Astrocyte (in vitro differentiated cells and primary cell): ENCODE data around the gene ZNF316. TPM values are rescaled to one million over a fixed set of nuclear protein-coding genes. Genes with fewer than 3 reads are reported as not detected.

Experiments
- DNase-seq: peaks from one replicate; pipeline ENCODE4 v3.0.0-alpha.2; 2010; ENCODE audit warnings: low read depth
- FAIRE-seq: peaks from 2 replicates; lab custom pipeline; 2011; peaks lifted over from hg19 to GRCh38; lab: Jason Lieb, UNC
- H2AFZ ChIP-seq: 2 replicates; pipeline ENCODE4 v1.6.0; 2012; ENCODE audit warnings: low read depth, low read length, inconsistent platforms
- H3K27ac ChIP-seq: 2 replicates; pipeline ENCODE4 v1.5.1; 2011; ENCODE audit warnings: low read depth, low read length, inconsistent platforms
- H3K27me3 ChIP-seq: 2 replicates; pipeline ENCODE4 v1.6.0; 2011; ENCODE audit warnings: low read length, inconsistent platforms; ENCODE audit not compliant: insufficient read depth
- H3K36me3 ChIP-seq: 2 replicates; pipeline ENCODE4 v1.5.1; 2011; ENCODE audit warnings: low read length, inconsistent platforms; ENCODE audit not compliant: insufficient read depth
- H3K4me1 ChIP-seq: 2 replicates; pipeline ENCODE4 v1.5.1; 2011; ENCODE audit warnings: low read length, inconsistent platforms; ENCODE audit not compliant: insufficient read depth
- H3K4me2 ChIP-seq: 2 replicates; pipeline ENCODE4 v1.6.0; 2012; ENCODE audit warnings: low read length, inconsistent platforms
- H3K4me3 ChIP-seq: 2 replicates; pipeline ENCODE4 v1.5.1; 2011; ENCODE audit warnings: low read depth, mild to moderate bottlenecking, low read length, inconsistent platforms; ENCODE audit not compliant: insufficient read depth
- H3K79me2 ChIP-seq: 2 replicates; pipeline ENCODE4 v1.6.0; 2012; ENCODE audit warnings: mild to moderate bottlenecking, low read length, inconsistent platforms; ENCODE audit not compliant: insufficient read depth
- H3K9ac ChIP-seq: 2 replicates; pipeline ENCODE4 v1.6.0; 2012; ENCODE audit warnings: mild to moderate bottlenecking, low read length, inconsistent platforms
- H3K9me3 ChIP-seq: 2 replicates; pipeline ENCODE4 v1.5.1; 2012; ENCODE audit warnings: low read depth, mild to moderate bottlenecking, low read length, inconsistent platforms; ENCODE audit not compliant: insufficient read depth
- H4K20me1 ChIP-seq: 2 replicates; pipeline ENCODE4 v1.6.0; 2012; ENCODE audit warnings: low read length, inconsistent platforms; ENCODE audit not compliant: insufficient read depth
- H3K27ac Mint-ChIP-seq: one replicate; pipeline ENCODE4 v1.8.0; 2021; ENCODE audit warnings: mild to moderate bottlenecking, mixed read lengths; ENCODE audit not compliant: unreplicated experiment
- H3K27me3 Mint-ChIP-seq: one replicate; pipeline ENCODE4 v1.8.0; 2021; ENCODE audit warnings: low read depth, mixed read lengths; ENCODE audit not compliant: unreplicated experiment
- H3K36me3 Mint-ChIP-seq: one replicate; pipeline ENCODE4 v1.8.0; 2021; ENCODE audit warnings: low read depth, mixed read lengths; ENCODE audit not compliant: unreplicated experiment
- H3K4me1 Mint-ChIP-seq: one replicate; pipeline ENCODE4 v1.8.0; 2021; ENCODE audit warnings: low read depth, mixed read lengths; ENCODE audit not compliant: unreplicated experiment
- H3K4me3 Mint-ChIP-seq: one replicate; pipeline ENCODE4 v1.8.0; 2021; ENCODE audit warnings: mild to moderate bottlenecking, moderate library complexity, mixed read lengths; ENCODE audit not compliant: unreplicated experiment
- H3K9me3 Mint-ChIP-seq: one replicate; pipeline ENCODE4 v1.8.0; 2021; ENCODE audit warnings: mild to moderate bottlenecking, mixed read lengths; ENCODE audit not compliant: unreplicated experiment
- EZH2 ChIP-seq: IDR thresholded peaks from 2 replicates; pipeline ENCODE4 v1.6.1; 2012; ENCODE audit warnings: mild to moderate bottlenecking, low read length, inconsistent platforms; ENCODE audit not compliant: insufficient read depth
- total RNA-seq: library from RNA; stranded (reverse); gene quantifications from 2 replicates; pipeline ENCODE4 v1.2.1, GENCODE V29; 2021
- TF ChIP-seq, protein P1 (sequence below): IDR thresholded peaks from 2 replicates; pipeline ENCODE4 v1.5.1; 2011; ENCODE audit warnings: low read depth, mild to moderate bottlenecking, inconsistent platforms, low read length, moderate library complexity; ENCODE audit not compliant: insufficient read depth

ZNF316 gene
- total RNA-seq, 1 donor from 2014 or later, result 22.8 TPM

DNA sequence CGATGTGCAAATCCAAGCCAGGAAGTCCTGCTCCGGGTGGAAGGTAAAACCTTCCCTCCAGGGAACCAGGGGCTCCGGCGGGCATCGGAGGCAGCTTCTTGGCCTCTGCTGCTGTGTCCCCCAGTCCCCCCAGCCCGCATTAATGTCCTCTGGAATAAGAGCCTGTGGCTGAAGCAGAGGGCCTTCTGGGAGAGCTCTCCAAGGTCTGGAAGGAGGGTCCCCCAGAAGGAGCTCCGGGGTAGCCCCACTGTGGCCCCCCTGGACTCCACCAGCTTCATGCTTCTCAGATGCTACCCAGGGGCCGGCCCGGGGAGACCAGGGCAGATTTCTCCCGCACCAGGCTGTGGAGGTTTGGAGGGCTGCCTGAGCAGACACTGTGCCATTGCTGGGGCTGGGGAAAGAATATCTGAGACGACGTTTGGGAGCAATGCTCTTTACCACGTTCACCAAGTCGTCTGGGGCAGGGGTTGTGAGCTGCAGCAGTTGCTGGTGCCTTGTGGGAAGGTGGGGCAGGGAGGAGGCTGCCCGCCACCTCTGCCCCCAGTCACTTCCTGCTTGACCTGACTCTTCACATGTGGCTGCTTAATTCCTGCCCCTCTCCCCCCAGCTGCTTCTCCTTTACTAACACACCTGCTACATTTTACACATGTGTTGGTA, 13.4 kb upstream of the ZNF316 start:
- Histone ChIP-seq H3K79me2 (no peaks in the 10 kb centered on the region), H3K9ac (no peak overlapping the region), H3K4me3 (no peak overlapping the region), H3K4me2 (no peak overlapping the region), H3K27ac (no peak overlapping the region), H4K20me1 (no peaks in the 10 kb centered on the region), H3K36me3 (no peaks in the 10 kb centered on the region), H3K27me3 (no peaks in the 10 kb centered on the region), H3K9me3 (no peaks in the 10 kb centered on the region), H2AFZ (no peak overlapping the region), H3K4me1 (no peaks in the 10 kb centered on the region)
- FAIRE-seq (no peak), DNase-seq (no peak)
- H3K9me3 Mint-ChIP-seq, result no peaks in the 10 kb centered on the region
- H3K4me3 Mint-ChIP-seq, result no peak overlapping the region
- peaks cover 9% of the 10 kb centered on the region for H3K27me3 Mint-ChIP-seq
- H3K4me1 Mint-ChIP-seq, result no peaks in the 10 kb centered on the region
- no peak for TF ChIP-seq EZH2
- TF ChIP-seq, protein P1, sequence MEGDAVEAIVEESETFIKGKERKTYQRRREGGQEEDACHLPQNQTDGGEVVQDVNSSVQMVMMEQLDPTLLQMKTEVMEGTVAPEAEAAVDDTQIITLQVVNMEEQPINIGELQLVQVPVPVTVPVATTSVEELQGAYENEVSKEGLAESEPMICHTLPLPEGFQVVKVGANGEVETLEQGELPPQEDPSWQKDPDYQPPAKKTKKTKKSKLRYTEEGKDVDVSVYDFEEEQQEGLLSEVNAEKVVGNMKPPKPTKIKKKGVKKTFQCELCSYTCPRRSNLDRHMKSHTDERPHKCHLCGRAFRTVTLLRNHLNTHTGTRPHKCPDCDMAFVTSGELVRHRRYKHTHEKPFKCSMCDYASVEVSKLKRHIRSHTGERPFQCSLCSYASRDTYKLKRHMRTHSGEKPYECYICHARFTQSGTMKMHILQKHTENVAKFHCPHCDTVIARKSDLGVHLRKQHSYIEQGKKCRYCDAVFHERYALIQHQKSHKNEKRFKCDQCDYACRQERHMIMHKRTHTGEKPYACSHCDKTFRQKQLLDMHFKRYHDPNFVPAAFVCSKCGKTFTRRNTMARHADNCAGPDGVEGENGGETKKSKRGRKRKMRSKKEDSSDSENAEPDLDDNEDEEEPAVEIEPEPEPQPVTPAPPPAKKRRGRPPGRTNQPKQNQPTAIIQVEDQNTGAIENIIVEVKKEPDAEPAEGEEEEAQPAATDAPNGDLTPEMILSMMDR, result no peak
- no peak overlapping the region for H3K27ac Mint-ChIP-seq
- H3K36me3 Mint-ChIP-seq, result peaks cover 11% of the 10 kb centered on the region

DNA sequence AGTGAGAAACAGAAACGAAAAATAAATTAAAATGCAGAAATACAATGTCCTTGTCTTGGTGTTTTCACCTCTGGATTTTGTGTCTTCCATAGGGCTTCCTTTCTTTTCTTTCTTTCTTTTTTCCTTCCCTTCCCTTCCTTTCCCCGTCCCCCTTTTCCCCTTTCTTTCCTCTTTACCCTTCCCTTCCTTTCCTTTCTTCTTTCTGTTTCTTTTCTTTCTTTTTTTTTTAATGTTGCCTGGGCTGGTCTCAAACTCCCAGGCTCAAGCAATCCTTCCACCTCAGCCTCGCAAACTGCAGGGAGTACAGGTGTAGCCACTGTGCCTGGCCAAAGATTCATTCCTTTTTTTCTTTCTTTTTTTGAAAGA, 12.9 kb upstream of the ZNF316 start:
- Histone ChIP-seq H4K20me1 (no peaks in the 10 kb centered on the region), H2AFZ (no peak overlapping the region), H3K9me3 (no peaks in the 10 kb centered on the region), H3K27me3 (no peaks in the 10 kb centered on the region), H3K4me3 (no peak overlapping the region), H3K4me2 (no peak overlapping the region), H3K4me1 (no peaks in the 10 kb centered on the region), H3K36me3 (no peaks in the 10 kb centered on the region), H3K79me2 (no peaks in the 10 kb centered on the region), H3K9ac (no peak overlapping the region), H3K27ac (no peak overlapping the region)
- Mint-ChIP-seq H3K9me3 (no peaks in the 10 kb centered on the region), H3K36me3 (peaks cover 11% of the 10 kb centered on the region), H3K27me3 (peaks cover 9% of the 10 kb centered on the region), H3K4me1 (no peaks in the 10 kb centered on the region), H3K4me3 (no peak overlapping the region), H3K27ac (no peak overlapping the region)
- FAIRE-seq, result no peak
- no peak for TF ChIP-seq EZH2
- TF ChIP-seq, protein P1, result no peak
- DNase-seq, result no peak

- H3K9me3 ChIP-seq, result no peaks in the 10 kb centered on the region
- no peak overlapping the region for H3K27ac ChIP-seq
- H3K27me3 ChIP-seq, result no peaks in the 10 kb centered on the region
- no peaks in the 10 kb centered on the region for H3K79me2 ChIP-seq
- DNase-seq, result no peak
- H3K4me3 Mint-ChIP-seq, result no peak overlapping the region
- no peak overlapping the region for H3K4me3 ChIP-seq
- no peaks in the 10 kb centered on the region for H3K4me1 Mint-ChIP-seq
- no peak overlapping the region for H2AFZ ChIP-seq
- H3K4me2 ChIP-seq, result no peak overlapping the region
- no peak for TF ChIP-seq EZH2
- TF ChIP-seq, protein P1, result no peak
- no peak overlapping the region for H3K9ac ChIP-seq
- FAIRE-seq, result no peak
- peaks cover 6% of the 10 kb centered on the region for H3K36me3 Mint-ChIP-seq
- peaks cover 3% of the 10 kb centered on the region for H3K27me3 Mint-ChIP-seq
- H3K4me1 ChIP-seq, result no peaks in the 10 kb centered on the region
- no peaks in the 10 kb centered on the region for H3K9me3 Mint-ChIP-seq
- no peaks in the 10 kb centered on the region for H3K36me3 ChIP-seq
- H4K20me1 ChIP-seq, result no peaks in the 10 kb centered on the region
- no peak overlapping the region for H3K27ac Mint-ChIP-seq
Observed at GRCh38 chr7:6628045-6628444, 9.1 kb upstream of the ZNF316 start.
